GM18873 (cell line): ENCODE measurements around the gene ADSS1.

ENCODE experiments used
- ATAC-seq: cut with Tn5 transposase; IDR thresholded peaks from one replicate; pipeline ENCODE4 v1.9.1; 2021; ENCODE audit warnings: mild to moderate bottlenecking, moderate library complexity, moderate number of reproducible peaks; ENCODE audit not compliant: unreplicated experiment, low FRiP score

ADSS1 gene

DNA sequence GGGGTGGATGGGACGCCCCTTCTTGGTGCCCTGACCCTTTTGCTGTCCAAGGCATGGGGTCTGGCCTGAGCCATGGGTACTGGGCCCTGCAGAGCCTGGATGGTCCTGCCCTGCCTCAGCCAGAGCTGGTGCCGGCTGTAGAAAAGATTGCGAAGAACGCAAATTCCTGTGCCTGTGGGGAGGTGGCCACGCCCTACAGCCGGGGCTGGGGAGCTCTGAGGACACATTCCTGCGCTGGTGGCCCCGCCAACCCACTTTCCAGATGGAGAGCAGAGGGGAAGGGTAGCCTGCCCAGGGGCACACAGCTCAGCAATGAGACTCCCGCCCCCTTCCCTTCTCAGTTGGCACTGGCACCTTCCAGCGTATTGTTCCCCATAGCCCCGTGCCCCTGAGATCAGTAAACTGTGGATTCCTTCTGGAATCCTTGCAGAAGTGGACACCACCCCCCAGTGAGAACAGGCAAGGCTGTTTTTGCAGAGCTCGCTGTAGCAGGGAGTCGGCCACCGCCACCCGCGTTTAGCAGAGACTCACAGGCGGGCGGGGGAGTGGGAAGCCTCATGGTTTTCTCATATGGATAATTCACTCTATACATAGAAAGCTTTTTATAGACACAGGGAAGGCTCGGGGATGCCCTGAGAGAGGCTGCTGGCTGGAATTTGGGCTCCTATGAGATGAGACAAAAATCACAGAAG is 26.0 kb upstream of the ADSS1 start:
- ATAC-seq, result no peak

DNA sequence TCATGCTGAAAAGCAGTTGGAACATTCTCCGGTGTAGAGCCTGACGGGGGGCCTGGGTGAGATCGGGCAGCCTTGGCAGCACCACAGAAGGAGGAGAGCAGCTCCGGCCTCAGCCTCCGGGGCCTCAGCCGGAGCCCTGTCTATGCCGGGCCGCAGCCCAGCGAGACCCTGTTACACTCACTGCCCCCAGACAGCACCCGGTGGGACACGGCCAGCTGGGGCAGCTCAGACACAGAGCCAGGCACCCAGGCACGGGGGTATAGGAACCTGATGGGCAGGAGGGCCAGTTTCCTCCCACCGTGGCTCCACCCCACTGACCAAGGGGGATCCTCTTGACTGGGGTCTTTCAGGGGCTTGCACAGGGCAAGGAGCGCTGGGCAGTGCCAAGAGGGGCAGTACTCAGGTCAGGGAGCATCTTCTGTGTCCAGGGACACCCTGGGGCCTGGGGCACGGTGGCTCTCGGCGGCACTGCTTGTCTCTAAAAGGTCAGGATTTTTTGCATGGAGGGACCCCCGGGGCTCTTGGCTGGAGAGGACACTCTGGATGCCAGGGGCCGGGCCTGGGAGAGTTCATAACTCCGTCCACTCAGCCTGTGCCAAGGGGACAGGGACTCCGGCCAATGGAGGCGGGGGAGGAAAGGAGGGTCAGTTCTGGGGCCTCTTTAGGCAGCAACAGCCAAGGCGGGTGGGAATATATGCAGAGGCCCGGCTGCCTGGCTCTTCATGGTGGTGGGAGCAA is 25.2 kb upstream of the ADSS1 start:
- no peak for ATAC-seq

DNA sequence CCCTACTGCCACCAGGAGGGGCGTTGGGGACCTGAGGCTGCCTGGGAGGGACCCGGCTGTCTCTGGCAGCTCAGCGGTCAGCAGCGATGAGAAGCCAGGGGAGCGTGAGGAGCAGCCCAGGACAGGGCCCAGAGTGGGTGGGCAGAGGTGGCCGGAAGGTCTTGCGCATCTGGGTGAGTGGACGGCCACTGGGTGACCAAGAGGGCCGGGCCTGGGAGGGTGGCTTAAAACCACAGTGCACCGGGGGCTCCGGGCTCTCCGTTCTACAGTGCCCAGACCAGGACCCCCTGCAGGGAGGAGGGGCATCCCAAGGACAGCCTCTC is 24.6 kb upstream of the ADSS1 start:
- no peak for ATAC-seq

DNA sequence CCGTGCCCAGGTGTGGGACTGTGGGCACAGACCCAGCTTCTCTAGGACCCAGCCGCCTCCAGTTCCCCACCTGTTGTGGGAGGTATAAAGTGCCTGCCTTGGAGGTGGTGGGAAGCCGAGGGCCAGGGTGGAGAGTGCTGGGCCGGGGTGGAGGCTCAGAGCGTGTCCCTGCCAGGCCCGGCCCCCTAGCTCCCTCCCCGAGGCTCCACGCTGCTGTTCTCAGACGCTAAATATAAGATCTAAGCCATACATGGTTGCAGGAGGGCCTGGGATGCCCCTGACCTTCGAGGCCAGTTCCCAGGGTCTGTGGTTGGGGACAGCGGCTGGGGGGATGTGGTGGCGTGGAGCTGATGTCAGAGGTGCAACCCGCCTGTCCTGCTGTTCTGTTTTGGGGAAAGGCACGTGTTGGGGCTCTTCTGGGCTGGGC is 23.8 kb upstream of the ADSS1 start:
- ATAC-seq, result no peak

DNA sequence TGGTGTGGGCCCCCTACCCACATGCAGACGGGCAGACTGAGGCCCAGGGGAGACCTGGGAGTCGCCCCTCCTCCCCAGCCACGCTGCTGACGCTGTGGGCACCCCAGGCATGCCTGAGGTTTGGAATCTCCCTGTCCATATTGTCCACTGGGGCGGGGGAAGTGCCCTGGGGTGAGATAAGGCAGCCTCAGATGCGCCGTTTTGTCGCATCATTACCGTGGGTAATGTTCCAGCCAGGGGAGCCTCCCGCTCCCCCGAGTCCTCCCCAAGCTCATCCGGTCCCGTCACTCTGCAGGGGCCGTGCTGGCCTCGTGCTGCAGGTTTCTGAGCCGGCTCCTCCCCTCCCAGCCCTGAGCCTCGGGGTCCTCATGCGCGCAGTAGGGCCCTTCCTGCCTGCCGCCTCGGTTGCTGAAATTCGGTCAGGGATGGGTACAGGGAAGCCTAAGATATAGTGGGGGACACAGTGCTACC is 23.2 kb upstream of the ADSS1 start:
- no peak for ATAC-seq

DNA sequence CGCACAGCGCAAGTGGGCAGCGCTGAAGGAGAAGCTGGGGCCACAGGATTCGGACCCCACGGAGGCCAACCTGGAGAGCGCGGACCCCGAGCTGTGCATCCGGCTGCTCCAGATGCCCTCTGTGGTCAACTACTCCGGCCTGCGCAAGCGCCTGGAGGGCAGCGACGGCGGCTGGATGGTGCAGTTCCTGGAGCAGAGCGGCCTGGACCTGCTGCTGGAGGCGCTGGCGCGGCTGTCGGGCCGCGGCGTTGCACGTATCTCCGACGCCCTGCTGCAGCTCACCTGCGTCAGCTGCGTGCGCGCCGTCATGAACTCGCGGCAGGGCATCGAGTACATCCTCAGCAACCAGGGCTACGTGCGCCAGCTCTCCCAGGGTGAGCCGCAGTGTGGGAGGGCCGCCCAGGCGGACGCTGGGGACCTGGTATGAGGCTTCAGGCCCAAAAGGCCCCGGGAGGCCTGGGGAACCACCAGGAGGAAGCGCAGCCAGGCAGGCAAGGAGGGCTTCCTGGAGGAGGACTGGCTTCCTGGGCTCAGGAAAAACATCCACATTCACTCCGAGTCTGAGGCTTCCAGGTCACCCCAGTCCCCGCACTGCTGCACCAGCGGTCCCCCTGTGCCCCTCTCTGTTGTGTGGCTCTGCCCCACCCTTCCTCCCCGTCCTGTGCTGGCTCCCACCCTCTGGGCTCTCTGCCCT is 22.5 kb upstream of the ADSS1 start:
- no peak for ATAC-seq

DNA sequence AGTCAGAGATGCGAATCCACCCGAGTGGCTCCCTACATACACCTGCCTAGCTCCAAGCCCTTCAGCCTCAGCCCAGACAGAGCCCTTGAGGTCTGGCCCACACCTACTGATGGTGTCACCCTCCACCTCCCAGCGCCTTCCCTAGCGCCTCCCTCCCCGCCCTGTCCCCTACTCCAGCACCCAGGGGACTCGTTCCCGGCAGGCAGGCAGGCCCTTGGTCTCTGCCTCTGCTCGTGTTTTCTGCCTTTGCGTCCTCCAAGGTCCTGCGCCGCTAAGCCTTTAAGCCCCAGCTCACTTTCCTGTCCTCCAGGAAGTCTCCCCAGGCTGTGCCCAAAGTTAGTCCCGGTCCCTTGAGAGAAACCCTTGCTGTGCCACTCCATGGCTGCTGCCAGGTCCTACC is 21.9 kb upstream of the ADSS1 start:
- ATAC-seq, result no peak

DNA sequence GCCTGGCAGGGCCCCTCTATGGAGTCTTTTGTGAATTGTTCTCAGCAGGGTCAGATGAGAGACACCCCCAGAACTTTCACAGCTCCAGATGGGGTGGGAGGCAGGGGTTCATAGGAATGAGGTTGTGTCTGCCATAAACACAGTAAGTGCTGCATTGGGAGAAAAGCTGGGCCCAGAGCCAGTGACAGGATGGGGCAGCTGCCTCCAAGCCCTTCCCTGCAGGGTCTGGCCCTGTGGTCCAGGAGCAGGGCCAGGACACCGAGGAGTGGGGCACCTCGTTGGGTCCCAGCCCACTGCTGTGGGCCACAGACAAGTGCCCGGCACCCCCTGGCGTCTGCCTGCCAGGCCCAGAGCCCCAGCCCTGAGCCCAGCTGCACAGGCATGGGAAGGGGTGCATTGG is 21.4 kb upstream of the ADSS1 start:
- no peak for ATAC-seq

DNA sequence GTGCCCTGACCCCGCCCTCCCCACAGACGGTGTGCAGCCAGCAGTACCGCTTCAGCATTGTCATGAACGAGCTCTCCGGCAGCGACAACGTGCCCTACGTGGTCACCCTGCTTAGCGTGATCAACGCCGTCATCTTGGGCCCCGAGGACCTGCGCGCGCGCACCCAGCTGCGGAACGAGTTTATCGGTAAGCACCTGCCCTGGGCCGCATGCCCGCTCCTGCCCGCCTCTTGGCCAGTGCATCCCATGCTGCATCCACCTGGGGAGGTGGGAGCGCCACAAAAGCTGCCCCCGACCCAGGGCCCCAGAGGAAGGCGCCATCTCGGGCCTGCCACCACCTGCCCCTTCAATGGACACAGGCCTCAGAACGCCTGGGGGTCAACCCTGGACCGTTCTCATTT is 20.8 kb upstream of the ADSS1 start:
- no peak for ATAC-seq

DNA sequence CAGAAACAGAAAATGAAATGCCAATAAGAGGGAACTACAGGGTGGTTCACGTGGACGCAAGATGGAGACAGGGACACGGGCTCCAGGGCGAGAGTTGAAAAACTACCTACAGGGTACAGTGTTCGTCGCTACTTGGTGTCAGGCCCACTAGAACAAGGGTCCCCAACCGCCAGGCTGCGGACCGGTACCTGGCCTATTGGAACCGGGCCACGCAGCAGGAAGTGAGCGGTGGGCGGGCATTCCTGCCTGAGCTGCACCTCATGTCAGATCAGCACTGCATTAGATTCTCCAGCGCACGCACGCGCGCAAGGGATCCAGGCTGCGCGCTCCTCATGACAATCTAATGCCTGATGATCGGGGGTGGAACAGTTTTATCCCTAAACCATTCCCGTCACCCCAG is 19.8 kb upstream of the ADSS1 start:
- no peak for ATAC-seq

DNA sequence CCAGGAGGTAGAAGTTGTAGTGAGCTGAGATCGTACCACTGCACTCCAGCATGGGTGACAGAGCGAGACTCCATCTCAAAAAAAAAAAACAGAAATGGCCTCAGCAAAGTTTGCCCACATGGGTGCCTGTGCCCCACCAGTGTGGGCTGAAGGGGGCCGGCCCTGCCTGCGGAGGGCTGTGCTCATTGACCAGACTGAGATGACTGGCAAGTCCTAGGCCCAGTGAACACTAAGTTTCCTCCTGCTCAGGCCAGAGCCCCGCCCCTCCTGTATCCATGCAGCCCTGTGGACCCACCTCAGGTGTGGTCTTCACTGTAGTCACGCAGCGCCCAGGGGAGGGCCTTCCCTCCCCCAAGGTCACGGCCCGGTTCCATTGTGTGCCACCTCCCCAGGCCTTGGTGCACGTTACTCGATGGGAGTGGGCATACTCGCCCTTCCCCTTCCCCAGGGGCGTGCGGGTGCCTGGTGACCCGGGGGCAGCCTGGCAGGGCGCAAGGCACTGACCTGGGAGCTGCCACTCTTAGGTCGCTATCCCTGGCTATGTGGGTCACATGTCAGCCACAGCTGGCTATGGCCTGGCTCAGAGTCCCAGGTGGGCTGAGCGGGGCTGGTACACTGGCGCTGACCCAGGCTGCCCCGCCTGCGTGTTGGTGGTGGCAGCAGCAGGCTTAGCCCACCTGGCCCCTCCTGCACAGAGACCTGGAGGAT is 18.5 kb upstream of the ADSS1 start:
- no peak for ATAC-seq

DNA sequence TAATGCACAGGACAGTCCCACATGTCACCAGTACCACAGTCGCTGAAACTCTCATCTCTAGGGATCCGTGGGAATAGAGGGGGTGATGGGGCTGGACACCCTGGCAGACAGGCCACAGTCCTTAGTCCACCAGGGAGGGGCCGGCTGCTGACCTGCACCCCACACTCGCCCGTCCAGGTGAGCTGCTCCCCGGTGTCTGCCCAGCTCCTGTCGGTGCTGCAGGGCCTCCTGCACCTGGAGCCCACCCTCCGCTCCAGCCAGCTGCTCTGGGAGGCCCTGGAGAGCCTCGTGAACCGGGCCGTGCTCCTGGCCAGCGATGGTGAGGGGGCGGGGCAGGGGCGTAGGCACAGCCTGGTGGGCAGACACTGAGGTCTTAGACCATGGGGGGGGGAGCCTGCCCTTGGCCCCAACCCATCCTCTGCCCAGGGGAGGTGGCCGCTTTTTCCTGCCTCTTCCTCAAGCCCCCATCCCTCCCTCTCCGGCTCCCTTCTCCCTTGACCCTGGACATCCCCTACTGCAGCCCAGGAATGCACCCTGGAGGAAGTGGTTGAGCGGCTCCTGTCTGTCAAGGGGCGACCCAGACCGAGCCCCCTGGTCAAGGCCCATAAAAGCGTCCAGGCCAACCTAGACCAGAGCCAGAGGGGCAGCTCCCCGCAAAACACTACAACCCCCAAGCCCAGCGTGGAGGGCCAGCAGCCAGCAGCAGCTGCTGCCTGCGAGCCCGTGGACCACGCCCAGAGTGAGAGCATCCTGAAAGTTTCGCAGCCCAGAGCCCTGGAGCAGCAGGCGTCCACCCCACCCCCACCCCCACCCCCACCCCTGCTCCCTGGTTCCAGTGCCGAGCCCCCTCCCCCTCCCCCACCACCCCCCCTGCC is 17.1 kb upstream of the ADSS1 start:
- ATAC-seq, result no peak

DNA sequence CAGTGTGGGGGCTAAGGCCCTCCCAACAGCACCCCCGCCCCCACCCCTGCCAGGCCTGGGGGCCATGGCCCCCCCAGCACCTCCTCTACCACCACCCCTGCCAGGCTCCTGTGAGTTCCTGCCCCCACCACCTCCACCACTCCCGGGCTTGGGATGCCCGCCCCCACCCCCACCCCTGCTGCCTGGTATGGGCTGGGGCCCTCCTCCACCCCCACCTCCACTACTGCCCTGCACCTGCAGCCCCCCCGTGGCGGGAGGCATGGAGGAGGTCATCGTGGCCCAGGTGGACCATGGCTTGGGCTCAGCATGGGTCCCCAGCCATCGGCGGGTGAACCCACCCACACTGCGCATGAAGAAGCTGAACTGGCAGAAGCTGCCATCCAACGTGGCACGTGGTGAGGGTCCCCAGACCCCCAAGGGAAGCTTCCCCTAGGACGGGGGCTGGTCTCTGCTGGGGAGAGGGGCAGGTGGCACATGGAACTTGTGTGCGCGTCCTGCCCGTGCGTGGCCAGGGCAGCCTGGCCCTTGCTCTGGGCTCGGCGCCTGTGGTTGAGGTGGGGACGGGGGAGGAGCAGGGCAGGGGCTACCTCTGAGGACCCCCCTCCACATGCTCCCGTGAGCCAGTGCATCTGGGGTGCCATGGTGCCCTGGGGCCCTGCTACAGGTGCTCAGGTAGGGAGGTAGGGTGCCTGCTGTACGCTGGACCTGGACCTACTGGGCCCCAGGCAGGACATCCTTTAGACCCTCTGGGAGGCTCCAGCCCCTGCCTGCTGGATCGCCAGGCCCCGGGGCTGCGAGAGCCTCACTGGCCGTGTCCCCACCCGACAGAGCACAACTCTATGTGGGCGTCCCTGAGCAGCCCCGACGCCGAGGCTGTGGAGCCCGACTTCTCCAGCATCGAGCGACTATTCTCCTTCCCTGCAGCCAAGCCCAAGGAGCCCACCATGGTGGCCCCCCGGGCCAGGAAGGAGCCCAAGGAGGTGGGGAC is 16.1 kb upstream of the ADSS1 start:
- ATAC-seq, result no peak

DNA sequence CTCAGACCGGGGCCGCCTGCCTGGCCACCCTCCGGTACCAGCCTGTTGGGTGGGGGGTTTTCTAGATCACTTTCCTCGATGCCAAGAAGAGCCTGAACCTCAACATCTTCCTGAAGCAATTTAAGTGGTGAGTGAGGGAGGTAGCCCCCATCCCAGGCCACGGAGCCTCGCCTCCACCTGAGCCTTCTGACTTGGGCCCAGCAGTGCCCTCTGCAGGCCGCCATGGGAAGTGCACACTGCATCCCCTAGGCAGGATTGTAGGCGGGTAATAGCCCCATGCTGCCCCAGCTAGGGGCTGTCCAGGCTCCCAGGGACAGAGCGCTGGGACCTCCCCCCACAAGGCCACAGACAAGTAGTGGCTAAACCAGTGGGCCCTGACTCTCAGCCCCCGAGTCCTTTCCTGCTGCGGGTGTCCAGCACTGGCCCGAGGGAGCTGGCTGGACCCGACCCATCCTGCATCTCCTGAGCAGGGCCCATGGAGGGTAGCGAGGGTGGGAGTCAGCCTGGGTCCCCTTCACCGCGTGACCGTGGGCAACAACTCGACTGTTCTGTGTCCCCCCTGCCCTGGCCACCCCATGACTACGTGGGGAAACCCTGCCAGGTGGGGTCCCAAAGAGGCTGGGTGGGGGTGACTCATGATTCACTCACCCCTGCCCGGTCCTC is 15.3 kb upstream of the ADSS1 start:
- no peak for ATAC-seq

DNA sequence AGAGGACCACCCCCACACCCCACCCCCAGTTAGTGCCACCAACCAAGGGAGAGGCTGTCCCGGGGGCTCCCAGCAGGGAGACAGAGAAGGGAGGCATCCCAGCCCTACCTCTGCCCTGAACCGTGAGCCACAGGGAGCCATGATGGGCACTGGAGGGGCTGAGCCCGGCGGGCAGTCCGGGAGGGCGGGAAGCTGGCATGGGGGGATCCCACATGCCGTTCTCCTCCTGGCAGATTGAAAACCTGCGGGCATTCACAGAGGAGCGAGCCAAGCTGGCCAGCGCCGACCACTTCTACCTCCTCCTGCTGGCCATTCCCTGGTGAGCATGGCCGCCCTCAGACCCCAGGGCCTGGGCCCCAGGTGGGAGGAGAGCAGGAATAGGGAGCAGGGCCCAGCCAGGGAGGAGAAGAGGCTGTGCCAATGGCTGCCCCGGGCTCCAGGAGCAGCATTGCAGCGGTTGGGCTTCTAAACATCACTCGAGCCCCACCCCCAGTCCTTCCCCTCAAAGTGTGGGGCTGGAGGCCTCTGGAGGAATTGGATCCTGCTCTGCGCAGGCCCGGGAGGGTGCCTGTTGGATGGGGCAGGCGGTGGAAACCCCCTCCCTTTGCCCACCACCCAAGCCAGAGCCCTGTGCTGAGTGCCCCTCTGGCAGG is 14.5 kb upstream of the ADSS1 start:
- ATAC-seq, result no peak

DNA sequence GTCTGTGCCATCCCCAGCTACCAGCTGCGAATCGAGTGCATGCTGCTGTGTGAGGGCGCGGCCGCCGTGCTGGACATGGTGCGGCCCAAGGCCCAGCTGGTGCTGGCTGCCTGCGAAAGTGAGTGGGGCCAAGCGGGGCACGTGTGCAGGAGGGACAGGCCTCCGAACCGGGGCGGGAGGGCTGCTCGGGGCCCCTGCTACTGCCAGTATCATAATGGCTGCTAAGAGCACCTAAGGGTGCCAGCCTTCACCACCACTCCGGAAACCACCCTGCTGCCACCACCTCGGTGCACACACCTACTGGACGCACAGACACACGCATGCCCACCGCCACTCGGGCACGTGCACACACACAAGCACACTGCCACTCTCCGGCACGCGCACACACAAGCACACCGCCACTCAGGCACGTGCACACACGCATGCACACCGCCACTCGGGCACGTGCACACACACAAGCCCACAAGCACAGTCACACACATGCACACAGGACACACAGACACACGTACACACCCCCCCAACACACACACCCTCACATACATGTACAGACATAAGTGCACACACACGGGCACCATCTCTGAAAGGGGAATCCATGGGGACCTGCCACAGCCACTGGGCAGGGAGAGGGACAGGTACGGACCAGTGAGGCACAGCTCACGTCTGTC is 13.8 kb upstream of the ADSS1 start:
- ATAC-seq, result no peak
